Measurements from ENCODE around the gene DRICH1.
"Not testable (repeated sequence)": the region's sequence is repeated elsewhere in the genome, so short reads cannot be mapped to it uniquely, and the experiment has no call there.

Gene DRICH1

GRCh38 chr22:23591201-23591791, 40.8 kb downstream of the DRICH1 start:
- Mint-ChIP-seq H3K4me3 (no peak overlapping the region), H3K27me3 (no peaks in the 10 kb centered on the region), H3K27ac (no peak overlapping the region), H3K9me3 (no peaks in the 10 kb centered on the region), H3K36me3 (ENCODE audit: low read depth) (no peaks in the 10 kb centered on the region), H3K4me1 (ENCODE audit: low read depth) (no peaks in the 10 kb centered on the region)

- H3K9me3 Mint-ChIP-seq, result no peaks in the 10 kb centered on the region
- H3K27ac Mint-ChIP-seq, result no peak overlapping the region
- H3K4me3 Mint-ChIP-seq, result no peak overlapping the region
- peaks cover 10% of the 10 kb centered on the region for H3K27me3 Mint-ChIP-seq
- peaks cover 3% of the 10 kb centered on the region for H3K4me1 Mint-ChIP-seq (ENCODE audit: low read depth)
- H3K36me3 Mint-ChIP-seq (ENCODE audit: low read depth), result no peaks in the 10 kb centered on the region
These were observed 48.3 kb downstream of the DRICH1 start for GRCh38 chr22:23583836-23584235.

GRCh38 chr22:23583153-23583552, 49.0 kb downstream of the DRICH1 start:
- no peaks in the 10 kb centered on the region for H3K36me3 Mint-ChIP-seq (ENCODE audit: low read depth)
- H3K4me3 Mint-ChIP-seq, result no peak overlapping the region
- no peak overlapping the region for H3K27ac Mint-ChIP-seq

GRCh38 chr22:23581260-23581650, 50.9 kb downstream of the DRICH1 start:
- Mint-ChIP-seq H3K4me3 (no peak overlapping the region), H3K27ac (no peak overlapping the region), H3K4me1 (ENCODE audit: low read depth) (peaks cover 7% of the 10 kb centered on the region), H3K9me3 (no peaks in the 10 kb centered on the region), H3K36me3 (ENCODE audit: low read depth) (no peaks in the 10 kb centered on the region), H3K27me3 (peaks cover 16% of the 10 kb centered on the region)

More at GRCh38 chr22:23583153-23583552, 49.0 kb downstream of the DRICH1 start:
- H3K4me1 Mint-ChIP-seq (ENCODE audit: low read depth), result peaks cover 3% of the 10 kb centered on the region
- no peaks in the 10 kb centered on the region for H3K9me3 Mint-ChIP-seq
- H3K27me3 Mint-ChIP-seq, result peaks cover 10% of the 10 kb centered on the region

GRCh38 chr22:23580576-23581259, 51.4 kb downstream of the DRICH1 start:
- H3K4me1 Mint-ChIP-seq (ENCODE audit: low read depth), result peaks cover 8% of the 10 kb centered on the region
- no peak overlapping the region for H3K27ac Mint-ChIP-seq
- no peaks in the 10 kb centered on the region for H3K9me3 Mint-ChIP-seq
- H3K36me3 Mint-ChIP-seq (ENCODE audit: low read depth), result no peaks in the 10 kb centered on the region
- H3K4me3 Mint-ChIP-seq, result no peak overlapping the region
- H3K27me3 Mint-ChIP-seq, result peaks cover 21% of the 10 kb centered on the region

- Mint-ChIP-seq H3K27me3 (peaks cover 20% of the 10 kb centered on the region), H3K9me3 (no peaks in the 10 kb centered on the region), H3K4me1 (ENCODE audit: low read depth) (peaks cover 8% of the 10 kb centered on the region), H3K27ac (no peak within 1 kb of the TSS), H3K36me3 (ENCODE audit: low read depth) (no peaks in the 10 kb centered on the region), H3K4me3 (no peak within 1 kb of the TSS)
These were observed 52.1 kb downstream of the DRICH1 start, which contains the start of gene IGLL1 for GRCh38 chr22:23579870-23580575. TSS of gene IGLL1 (minus strand) at chr22:23580290. CDS start at chr22:23580190, 100 bp downstream.

GRCh38 chr22:23579280-23579679, 52.8 kb downstream of the DRICH1 start:
- Mint-ChIP-seq H3K4me1 (ENCODE audit: low read depth) (peaks cover 6% of the 10 kb centered on the region), H3K9me3 (no peaks in the 10 kb centered on the region), H3K27me3 (peaks cover 18% of the 10 kb centered on the region), H3K27ac (no peak overlapping the region), H3K4me3 (no peak overlapping the region), H3K36me3 (ENCODE audit: low read depth) (no peaks in the 10 kb centered on the region)

GRCh38 chr22:23578306-23578705, 53.8 kb downstream of the DRICH1 start:
- H3K27ac Mint-ChIP-seq, result no peak overlapping the region
- no peaks in the 10 kb centered on the region for H3K9me3 Mint-ChIP-seq
- no peak overlapping the region for H3K4me3 Mint-ChIP-seq
- peaks cover 17% of the 10 kb centered on the region for H3K27me3 Mint-ChIP-seq
- H3K36me3 Mint-ChIP-seq (ENCODE audit: low read depth), result no peaks in the 10 kb centered on the region
- peaks cover 5% of the 10 kb centered on the region for H3K4me1 Mint-ChIP-seq (ENCODE audit: low read depth)

GRCh38 chr22:23576681-23577080, 55.4 kb downstream of the DRICH1 start:
- Mint-ChIP-seq H3K27ac (no peak overlapping the region), H3K4me3 (no peak overlapping the region), H3K36me3 (ENCODE audit: low read depth) (no peaks in the 10 kb centered on the region), H3K27me3 (peaks cover 14% of the 10 kb centered on the region), H3K9me3 (no peaks in the 10 kb centered on the region), H3K4me1 (ENCODE audit: low read depth) (peaks cover 5% of the 10 kb centered on the region)

GRCh38 chr22:23575601-23576000, 56.5 kb downstream of the DRICH1 start:
- Mint-ChIP-seq H3K36me3 (ENCODE audit: low read depth) (no peaks in the 10 kb centered on the region), H3K4me1 (ENCODE audit: low read depth) (peaks cover 5% of the 10 kb centered on the region), H3K27me3 (peaks cover 11% of the 10 kb centered on the region), H3K9me3 (no peaks in the 10 kb centered on the region), H3K4me3 (no peak overlapping the region), H3K27ac (no peak overlapping the region)

GRCh38 chr22:23574877-23575276, 57.2 kb downstream of the DRICH1 start:
- Mint-ChIP-seq H3K27ac (no peak overlapping the region), H3K36me3 (ENCODE audit: low read depth) (no peaks in the 10 kb centered on the region), H3K4me1 (ENCODE audit: low read depth) (peaks cover 5% of the 10 kb centered on the region), H3K27me3 (peaks cover 11% of the 10 kb centered on the region), H3K4me3 (no peak overlapping the region), H3K9me3 (no peaks in the 10 kb centered on the region)

- H3K27me3 Mint-ChIP-seq, result peaks cover 11% of the 10 kb centered on the region
- H3K4me1 Mint-ChIP-seq (ENCODE audit: low read depth), result peaks cover 5% of the 10 kb centered on the region
- H3K4me3 Mint-ChIP-seq, result no peak overlapping the region
- H3K9me3 Mint-ChIP-seq, result no peaks in the 10 kb centered on the region
- no peak overlapping the region for H3K27ac Mint-ChIP-seq
- no peaks in the 10 kb centered on the region for H3K36me3 Mint-ChIP-seq (ENCODE audit: low read depth)
These were observed 57.7 kb downstream of the DRICH1 start for GRCh38 chr22:23574371-23574811.

- not testable (repeated sequence) for H3K36me3 Mint-ChIP-seq (ENCODE audit: low read depth); H3K9me3 Mint-ChIP-seq; H3K27ac Mint-ChIP-seq; H3K4me1 Mint-ChIP-seq (ENCODE audit: low read depth); H3K4me3 Mint-ChIP-seq
- H3K27me3 Mint-ChIP-seq, result peaks cover 11% of the 10 kb centered on the region
These were observed 58.4 kb downstream of the DRICH1 start for GRCh38 chr22:23573701-23574235.

- H3K27me3 Mint-ChIP-seq, result peaks cover 11% of the 10 kb centered on the region
- not testable (repeated sequence) for H3K27ac Mint-ChIP-seq; H3K9me3 Mint-ChIP-seq; H3K4me1 Mint-ChIP-seq (ENCODE audit: low read depth); H3K36me3 Mint-ChIP-seq (ENCODE audit: low read depth); H3K4me3 Mint-ChIP-seq
These were observed 59.0 kb downstream of the DRICH1 start for GRCh38 chr22:23573106-23573505.

- no peak overlapping the region for H3K27ac Mint-ChIP-seq
- H3K9me3 Mint-ChIP-seq, result no peaks in the 10 kb centered on the region
- peaks cover 15% of the 10 kb centered on the region for H3K27me3 Mint-ChIP-seq
- no peak overlapping the region for H3K4me3 Mint-ChIP-seq
- no peaks in the 10 kb centered on the region for H3K36me3 Mint-ChIP-seq (ENCODE audit: low read depth)
- peaks cover 3% of the 10 kb centered on the region for H3K4me1 Mint-ChIP-seq (ENCODE audit: low read depth)
These were observed 60.6 kb downstream of the DRICH1 start for GRCh38 chr22:23571486-23571885.
